ENCODE measurements around the gene SLC66A3.
"Not testable (repeated sequence)": the region's sequence is repeated elsewhere in the genome, so short reads cannot be mapped to it uniquely, and the experiment has no call there.

GRCh38 chr2:11165046-11165445 is 9.8 kb downstream of the SLC66A3 start:
- not testable (repeated sequence) for TF ChIP-seq POLR2AphosphoS5, SPI1, POLR2A, TAF1 (IDR thresholded peaks at IDR 0.05; ENCODE audit: low read depth, low read length)
